SK-N-SH treated with all-trans-retinoic acid at 6 μM for 48 hours (cell line): Measurements from ENCODE around the gene DTNB.

Source experiments
- CREB5 ChIP-seq: fragments of 250-450 bp; sonication (Bioruptor Pico); IDR thresholded peaks from 2 replicates; pipeline ENCODE4 v1.5.1; 2020; ENCODE audit warnings: low read depth, mild to moderate bottlenecking, moderate library complexity
- TOX ChIP-seq: fragments of 250-450 bp; sonication (Bioruptor Pico); IDR thresholded peaks from 2 replicates; pipeline ENCODE4 v1.8.0; 2021; ENCODE audit warnings: mild to moderate bottlenecking, moderate library complexity, borderline replicate concordance
- TSHZ2 ChIP-seq: fragments of 250-450 bp; sonication (Bioruptor Pico); IDR thresholded peaks from 2 replicates; pipeline ENCODE4 v1.5.0; 2020; ENCODE audit warnings: mild to moderate bottlenecking, moderate library complexity
- ZFP30 ChIP-seq: fragments of 450-650 bp; formaldehyde crosslinking; IDR thresholded peaks from 2 replicates; pipeline ENCODE4 v1.5.0; 2022; ENCODE audit warnings: mild to moderate bottlenecking, moderate library complexity

GRCh38 chr2:25606892-25607291 is 66.5 kb downstream of the DTNB start:
- TF ChIP-seq CREB5 (CRISPR knock-in tag) (no peak), TOX (CRISPR knock-in tag) (no peak), TSHZ2 (CRISPR knock-in tag) (no peak), ZFP30 (CRISPR knock-in tag) (no peak)
